HG03571 (cell line): Measurements from ENCODE around the gene DCAF7.

Source experiments
- ATAC-seq: cut with Tn5 transposase; IDR thresholded peaks from one replicate; pipeline ENCODE4 v1.9.1; 2021; ENCODE audit not compliant: unreplicated experiment

Gene DCAF7

GRCh38 chr17:63543822-63544420 lies 6.4 kb upstream of the DCAF7 start:
- ATAC-seq, result no peak

- no peak for ATAC-seq
Measured at GRCh38 chr17:63544467-63545301, 5.6 kb upstream of the DCAF7 start.

- ATAC-seq, result no peak
Measured at GRCh38 chr17:63546308-63547082, 3.8 kb upstream of the DCAF7 start.

GRCh38 chr17:63547083-63547523 lies 3.2 kb upstream of the DCAF7 start:
- no peak for ATAC-seq

GRCh38 chr17:63549289-63549945 lies 860 bp upstream of the DCAF7 start:
- peak; percentile 15 for ATAC-seq

GRCh38 chr17:63550817-63551639 lies 751 bp downstream of the DCAF7 start:
- no peak for ATAC-seq

- ATAC-seq, result no peak
Measured at GRCh38 chr17:63552211-63552610, 1.9 kb downstream of the DCAF7 start.

GRCh38 chr17:63555500-63556156 lies 5.4 kb downstream of the DCAF7 start:
- ATAC-seq, result no peak

- no peak for ATAC-seq
Measured at GRCh38 chr17:63557416-63557815, 7.1 kb downstream of the DCAF7 start.

GRCh38 chr17:63558441-63558840 lies 8.2 kb downstream of the DCAF7 start:
- no peak for ATAC-seq

- ATAC-seq, result no peak
Measured at GRCh38 chr17:63561819-63562218, 11.5 kb downstream of the DCAF7 start.

- ATAC-seq, result no peak
Measured at GRCh38 chr17:63563339-63563738, 13.1 kb downstream of the DCAF7 start.

- ATAC-seq, result no peak
Measured at GRCh38 chr17:63564562-63564961, 14.3 kb downstream of the DCAF7 start.

- ATAC-seq, result no peak
Measured at GRCh38 chr17:63567229-63567628, 17.0 kb downstream of the DCAF7 start.

- no peak for ATAC-seq
Measured at GRCh38 chr17:63568563-63568962, 18.3 kb downstream of the DCAF7 start.

- ATAC-seq, result no peak
Measured at GRCh38 chr17:63571632-63572310, 21.5 kb downstream of the DCAF7 start.

- ATAC-seq, result no peak
Measured at GRCh38 chr17:63573634-63574033, 23.4 kb downstream of the DCAF7 start.

- no peak for ATAC-seq
Measured at GRCh38 chr17:63578027-63578768, 27.9 kb downstream of the DCAF7 start.

- ATAC-seq, result no peak
Measured at GRCh38 chr17:63578769-63579111, 28.5 kb downstream of the DCAF7 start.
